GM21619 (cell line): ENCODE measurements around the gene CSK.

ENCODE experiments used
- ATAC-seq: cut with Tn5 transposase; IDR thresholded peaks from one replicate; pipeline ENCODE4 v1.9.1; 2021; ENCODE audit not compliant: unreplicated experiment

CSK gene

GRCh38 chr15:74799856-74800558 is 18.1 kb downstream of the CSK start:
- peak; percentile 55 for ATAC-seq

- ATAC-seq: no peak
Observed at GRCh38 chr15:74800559-74801094, 18.7 kb downstream of the CSK start.

- no peak for ATAC-seq
Observed at GRCh38 chr15:74801311-74801997, 19.6 kb downstream of the CSK start.

- ATAC-seq: no peak
Observed at GRCh38 chr15:74802290-74802689, 20.4 kb downstream of the CSK start.

GRCh38 chr15:74802862-74803447 is 21.1 kb downstream of the CSK start:
- no peak for ATAC-seq

GRCh38 chr15:74804935-74805334 is 23.1 kb downstream of the CSK start:
- no peak for ATAC-seq

GRCh38 chr15:74807282-74807681 is 25.4 kb downstream of the CSK start:
- ATAC-seq: no peak

- ATAC-seq: no peak
Observed at GRCh38 chr15:74808078-74808839, 26.4 kb downstream of the CSK start.

- ATAC-seq: no peak
Observed at GRCh38 chr15:74808840-74809229, 27.0 kb downstream of the CSK start.

- ATAC-seq: no peak
Observed at GRCh38 chr15:74809242-74809641, 27.4 kb downstream of the CSK start.

- ATAC-seq: no peak
Observed at GRCh38 chr15:74809956-74810355, 28.1 kb downstream of the CSK start.

GRCh38 chr15:74812533-74812932 is 30.7 kb downstream of the CSK start, which contains the start of gene LMAN1L:
Gene LMAN1L (plus strand): TSS chr15:74812835. CDS start chr15:74812855, 20 bp downstream.
- ATAC-seq: no peak

- ATAC-seq: no peak
Observed at GRCh38 chr15:74815121-74815934, 33.4 kb downstream of the CSK start.

GRCh38 chr15:74815961-74816360 is 34.1 kb downstream of the CSK start:
- ATAC-seq: no peak

GRCh38 chr15:74816624-74817369 is 34.9 kb downstream of the CSK start:
- ATAC-seq: no peak

GRCh38 chr15:74817370-74817737 is 35.5 kb downstream of the CSK start:
- ATAC-seq: no peak

GRCh38 chr15:74820056-74820455 is 38.2 kb downstream of the CSK start:
- no peak for ATAC-seq

GRCh38 chr15:74821091-74821789 is 39.4 kb downstream of the CSK start:
- peak; percentile 78 for ATAC-seq

- no peak for ATAC-seq
Observed at GRCh38 chr15:74821790-74822158, 39.9 kb downstream of the CSK start.
